ENCODE data around the gene CACNG3. TPM values are rescaled to one million over a fixed set of nuclear protein-coding genes. Genes with fewer than 3 reads are reported as not detected.

The CACNG3 gene
- total and polyA plus RNA-seq, 10 donors: not detected

- TF ChIP-seq CTCF (IDR thresholded peaks at IDR 0.05 in 8 of 11, conservative IDR thresholded peaks at IDR 0.05 in 3 of 11): no peak
- no peak for TF ChIP-seq POLR2A (IDR thresholded peaks at IDR 0.05)
- no peak for TF ChIP-seq POLR2AphosphoS5 (IDR thresholded peaks at IDR 0.05)
- Histone ChIP-seq H3K36me3 (no peaks in the 10 kb centered on the region), H3K4me1 (no peaks in the 10 kb centered on the region), H3K9me3 (no peaks in the 10 kb centered on the region), H3K27ac (no peak overlapping the region), H3K27me3 (replicated peaks in 1 of 7) (peaks cover 0 to 54% (median 6%) of the 10 kb centered on the region in 7 donors), H3K4me3 (no peak overlapping the region)
- 88 to 97% (median 95%) methylated on average over 2 of the region's 2 CpGs for WGBS, 5 donors
- intact Hi-C loops (cut with DNase I; ENCODE audit: low total_unique reads): no loop called here
- no peak for DNase-seq
These were observed 19.3 kb downstream of the CACNG3 start for GRCh38 chr16:24275413-24275812.

GRCh38 chr16:24279982-24280515, 23.9 kb downstream of the CACNG3 start:
- DNase-seq: no peak
- WGBS, 5 donors: 77 to 88% (median 81%) methylated on average over 8 of the region's 8 CpGs
- no peaks in the 10 kb centered on the region for H3K9me3 ChIP-seq
- H3K27ac ChIP-seq: no peak overlapping the region
- no peaks in the 10 kb centered on the region for H3K36me3 ChIP-seq
- H3K4me3 ChIP-seq: no peak overlapping the region
- H3K4me1 ChIP-seq: no peaks in the 10 kb centered on the region
- TF ChIP-seq CTCF (IDR thresholded peaks at IDR 0.05 in 8 of 11, conservative IDR thresholded peaks at IDR 0.05 in 3 of 11) (no peak), POLR2A (IDR thresholded peaks at IDR 0.05) (no peak), POLR2AphosphoS5 (IDR thresholded peaks at IDR 0.05) (no peak)
- H3K27me3 ChIP-seq (replicated peaks in 1 of 7): peaks cover 0 to 25% (median 0%) of the 10 kb centered on the region in 7 donors
- intact Hi-C loops (cut with DNase I; ENCODE audit: low total_unique reads): no loop called here

- H3K27me3 ChIP-seq (replicated peaks in 1 of 7): peaks cover 0 to 22% (median 0%) of the 10 kb centered on the region in 7 donors
- WGBS, 5 donors: 77 to 92% (median 79%) methylated on average over 4 of the region's 4 CpGs
- H3K27ac ChIP-seq: no peak overlapping the region
- no peaks in the 10 kb centered on the region for H3K36me3 ChIP-seq
- no peak overlapping the region for H3K4me3 ChIP-seq
- no peaks in the 10 kb centered on the region for H3K9me3 ChIP-seq
- TF ChIP-seq POLR2A (IDR thresholded peaks at IDR 0.05) (no peak), CTCF (IDR thresholded peaks at IDR 0.05 in 8 of 11, conservative IDR thresholded peaks at IDR 0.05 in 3 of 11) (no peak), POLR2AphosphoS5 (IDR thresholded peaks at IDR 0.05) (no peak)
- no peaks in the 10 kb centered on the region for H3K4me1 ChIP-seq
- no peak for DNase-seq
- intact Hi-C loops (cut with DNase I; ENCODE audit: low total_unique reads): no loop called here
These were observed 25.3 kb downstream of the CACNG3 start for GRCh38 chr16:24281466-24281865.

GRCh38 chr16:24282141-24282540, 26.0 kb downstream of the CACNG3 start:
- TF ChIP-seq CTCF (IDR thresholded peaks at IDR 0.05 in 8 of 11, conservative IDR thresholded peaks at IDR 0.05 in 3 of 11) (no peak), POLR2A (IDR thresholded peaks at IDR 0.05) (no peak), POLR2AphosphoS5 (IDR thresholded peaks at IDR 0.05) (no peak)
- Histone ChIP-seq H3K9me3 (no peaks in the 10 kb centered on the region), H3K4me3 (no peak overlapping the region), H3K36me3 (no peaks in the 10 kb centered on the region), H3K4me1 (no peaks in the 10 kb centered on the region), H3K27ac (no peak overlapping the region), H3K27me3 (replicated peaks in 1 of 7) (peaks cover 0 to 18% (median 0%) of the 10 kb centered on the region in 7 donors)
- 83 to 94% (median 88%) methylated on average over 13 of the region's 13 CpGs for WGBS, 5 donors
- intact Hi-C loops (cut with DNase I; ENCODE audit: low total_unique reads): no loop called here
- DNase-seq: no peak

Data from spleen (tissue), 11 donors.